ENCODE results near the gene CBFA2T3.
A peak's percentile ranks its signal among the peaks of the same experiment; 100 is the strongest.

Gene CBFA2T3

DNA sequence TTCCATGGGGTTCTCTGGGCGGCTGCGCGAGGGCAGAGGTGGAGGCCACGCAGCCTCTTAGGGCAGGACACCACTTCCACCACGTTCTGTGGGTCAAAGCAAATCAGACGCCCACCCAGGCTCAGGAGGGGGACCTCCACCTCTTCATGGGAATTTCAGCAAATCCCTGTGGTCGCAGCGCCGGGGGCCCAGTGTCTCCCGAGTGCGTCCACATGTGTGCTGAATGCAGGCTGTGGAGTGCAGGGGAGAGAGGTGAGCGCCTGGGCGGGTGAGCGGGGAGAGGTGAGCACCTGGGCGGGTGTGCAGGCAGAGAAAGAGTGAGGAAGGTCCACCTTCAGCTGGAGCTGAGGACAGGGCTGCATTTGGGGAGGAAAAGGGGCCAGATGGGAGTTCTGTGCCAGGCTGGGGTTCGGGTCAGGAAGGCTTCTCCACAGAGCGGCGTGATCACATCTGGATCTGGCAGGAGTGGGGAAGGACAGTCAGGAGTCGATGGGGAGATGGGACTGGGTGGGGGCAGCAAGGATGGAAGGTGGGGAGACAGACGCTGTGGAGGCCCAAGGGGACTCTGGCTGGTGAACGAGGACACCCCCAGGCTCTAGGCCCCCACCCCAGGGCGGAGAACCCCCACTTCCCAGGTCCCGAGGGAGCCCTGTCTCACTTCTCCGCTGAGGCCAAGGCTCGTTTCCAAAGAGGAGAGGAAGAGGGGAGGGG lies 36.8 kb upstream of the CBFA2T3 start:
- TF ChIP-seq TAF1 (IDR thresholded peaks at IDR 0.05; ENCODE audit: borderline replicate concordance, insufficient read depth, low read length) (no peak), FOXP2 (optimal IDR thresholded peaks at IDR 0.05; ENCODE audit: borderline replicate concordance, extremely low read depth, extremely low read length, insufficient read depth) (no peak)

DNA sequence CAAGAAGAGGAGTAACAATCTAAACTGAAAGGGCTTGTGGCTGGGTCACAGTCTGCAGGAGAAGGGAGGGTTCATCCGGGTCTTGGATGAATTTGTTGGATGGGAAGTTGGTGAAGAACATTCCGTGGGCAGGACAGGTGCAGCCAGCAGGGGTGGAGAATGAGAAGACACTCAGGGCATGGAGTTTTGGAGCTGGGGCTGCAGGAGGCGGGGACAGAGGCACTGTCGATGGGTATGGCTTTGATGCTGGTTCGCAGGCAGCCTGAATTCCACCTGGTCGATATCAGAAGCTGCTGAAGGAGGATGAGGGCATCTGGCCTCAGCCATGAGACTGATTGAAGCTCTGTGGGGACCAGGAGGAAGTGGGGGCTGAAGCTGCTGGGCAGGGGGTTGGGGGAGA lies 36.1 kb upstream of the CBFA2T3 start:
- TF ChIP-seq POLR2AphosphoS5 (IDR thresholded peaks at IDR 0.05; ENCODE audit: low read depth, low read length) (no peak), TAF1 (IDR thresholded peaks at IDR 0.05; ENCODE audit: borderline replicate concordance, insufficient read depth, low read length) (no peak), SIN3A (IDR thresholded peaks at IDR 0.05; ENCODE audit: borderline replicate concordance, insufficient read depth, low read length) (no peak), FOXP2 (optimal IDR thresholded peaks at IDR 0.05; ENCODE audit: borderline replicate concordance, extremely low read depth, extremely low read length, insufficient read depth) (no peak)
- TF ChIP-seq, protein P1, sequence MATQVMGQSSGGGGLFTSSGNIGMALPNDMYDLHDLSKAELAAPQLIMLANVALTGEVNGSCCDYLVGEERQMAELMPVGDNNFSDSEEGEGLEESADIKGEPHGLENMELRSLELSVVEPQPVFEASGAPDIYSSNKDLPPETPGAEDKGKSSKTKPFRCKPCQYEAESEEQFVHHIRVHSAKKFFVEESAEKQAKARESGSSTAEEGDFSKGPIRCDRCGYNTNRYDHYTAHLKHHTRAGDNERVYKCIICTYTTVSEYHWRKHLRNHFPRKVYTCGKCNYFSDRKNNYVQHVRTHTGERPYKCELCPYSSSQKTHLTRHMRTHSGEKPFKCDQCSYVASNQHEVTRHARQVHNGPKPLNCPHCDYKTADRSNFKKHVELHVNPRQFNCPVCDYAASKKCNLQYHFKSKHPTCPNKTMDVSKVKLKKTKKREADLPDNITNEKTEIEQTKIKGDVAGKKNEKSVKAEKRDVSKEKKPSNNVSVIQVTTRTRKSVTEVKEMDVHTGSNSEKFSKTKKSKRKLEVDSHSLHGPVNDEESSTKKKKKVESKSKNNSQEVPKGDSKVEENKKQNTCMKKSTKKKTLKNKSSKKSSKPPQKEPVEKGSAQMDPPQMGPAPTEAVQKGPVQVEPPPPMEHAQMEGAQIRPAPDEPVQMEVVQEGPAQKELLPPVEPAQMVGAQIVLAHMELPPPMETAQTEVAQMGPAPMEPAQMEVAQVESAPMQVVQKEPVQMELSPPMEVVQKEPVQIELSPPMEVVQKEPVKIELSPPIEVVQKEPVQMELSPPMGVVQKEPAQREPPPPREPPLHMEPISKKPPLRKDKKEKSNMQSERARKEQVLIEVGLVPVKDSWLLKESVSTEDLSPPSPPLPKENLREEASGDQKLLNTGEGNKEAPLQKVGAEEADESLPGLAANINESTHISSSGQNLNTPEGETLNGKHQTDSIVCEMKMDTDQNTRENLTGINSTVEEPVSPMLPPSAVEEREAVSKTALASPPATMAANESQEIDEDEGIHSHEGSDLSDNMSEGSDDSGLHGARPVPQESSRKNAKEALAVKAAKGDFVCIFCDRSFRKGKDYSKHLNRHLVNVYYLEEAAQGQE (IDR thresholded peaks at IDR 0.05; ENCODE audit: insufficient read depth in 1 of 2, low read depth in 2 of 2, low read length in 2 of 2), result no peak

DNA sequence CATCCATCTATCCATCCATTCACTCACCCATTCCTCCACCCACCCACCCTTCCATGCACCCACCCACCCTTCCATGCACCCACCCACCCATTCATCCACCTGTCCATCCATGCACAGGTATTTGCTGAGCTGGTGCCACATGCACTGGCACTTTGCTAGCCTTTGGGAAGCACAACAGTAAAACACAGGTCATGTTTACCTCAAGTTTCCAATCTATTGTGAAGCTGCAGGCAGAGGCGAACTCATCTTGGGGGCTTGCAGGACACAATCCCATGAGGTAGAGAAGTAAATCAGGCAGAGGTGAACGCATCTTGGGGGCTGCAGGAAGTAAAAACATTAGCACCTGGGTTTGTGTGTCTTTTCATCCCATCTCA lies 35.6 kb upstream of the CBFA2T3 start:
- TF ChIP-seq FOXP2 (optimal IDR thresholded peaks at IDR 0.05; ENCODE audit: borderline replicate concordance, extremely low read depth, extremely low read length, insufficient read depth) (no peak), SIN3A (IDR thresholded peaks at IDR 0.05; ENCODE audit: borderline replicate concordance, insufficient read depth, low read length) (no peak), TAF1 (IDR thresholded peaks at IDR 0.05; ENCODE audit: borderline replicate concordance, insufficient read depth, low read length) (no peak), POLR2AphosphoS5 (IDR thresholded peaks at IDR 0.05; ENCODE audit: low read depth, low read length) (no peak)
- TF ChIP-seq, protein P1 (IDR thresholded peaks at IDR 0.05; ENCODE audit: insufficient read depth in 1 of 2, low read depth in 2 of 2, low read length in 2 of 2), result no peak

DNA sequence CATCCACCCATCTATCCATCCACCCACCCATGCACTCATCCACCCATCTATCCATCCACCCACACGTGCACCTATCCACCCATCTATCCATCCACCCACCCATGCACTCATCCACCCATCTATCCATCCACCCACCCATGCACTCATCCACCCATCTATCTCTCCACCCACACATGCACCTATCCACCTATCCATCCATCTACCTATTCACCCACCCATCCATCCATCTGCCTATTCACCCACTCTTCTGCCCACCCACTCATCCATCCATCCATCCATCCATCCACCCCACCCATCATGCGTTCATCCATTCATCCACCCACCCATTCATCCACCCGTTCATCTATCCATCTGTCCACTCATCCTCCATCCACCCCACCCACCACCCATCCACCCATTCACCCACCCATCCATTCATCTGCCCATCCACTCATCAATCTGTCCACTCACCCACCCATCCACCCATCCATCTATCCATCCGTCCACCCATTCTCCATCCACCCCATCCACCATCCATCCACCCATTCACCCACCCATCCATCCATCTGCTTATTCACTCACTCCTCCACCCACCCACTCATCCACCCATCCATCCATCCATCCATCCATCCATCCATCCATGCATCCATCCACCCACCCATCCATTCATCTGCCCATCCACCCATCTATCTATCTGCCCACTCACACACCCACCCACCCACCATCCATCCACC lies 35.1 kb upstream of the CBFA2T3 start:
- no peak for TF ChIP-seq SIN3A (IDR thresholded peaks at IDR 0.05; ENCODE audit: borderline replicate concordance, insufficient read depth, low read length)
- no peak for TF ChIP-seq POLR2AphosphoS5 (IDR thresholded peaks at IDR 0.05; ENCODE audit: low read depth, low read length)
- TF ChIP-seq TAF1 (IDR thresholded peaks at IDR 0.05; ENCODE audit: borderline replicate concordance, insufficient read depth, low read length), result no peak
- TF ChIP-seq FOXP2 (optimal IDR thresholded peaks at IDR 0.05; ENCODE audit: borderline replicate concordance, extremely low read depth, extremely low read length, insufficient read depth), result no peak
- TF ChIP-seq, protein P1 (IDR thresholded peaks at IDR 0.05; ENCODE audit: insufficient read depth in 1 of 2, low read depth in 2 of 2, low read length in 2 of 2), result no peak

DNA sequence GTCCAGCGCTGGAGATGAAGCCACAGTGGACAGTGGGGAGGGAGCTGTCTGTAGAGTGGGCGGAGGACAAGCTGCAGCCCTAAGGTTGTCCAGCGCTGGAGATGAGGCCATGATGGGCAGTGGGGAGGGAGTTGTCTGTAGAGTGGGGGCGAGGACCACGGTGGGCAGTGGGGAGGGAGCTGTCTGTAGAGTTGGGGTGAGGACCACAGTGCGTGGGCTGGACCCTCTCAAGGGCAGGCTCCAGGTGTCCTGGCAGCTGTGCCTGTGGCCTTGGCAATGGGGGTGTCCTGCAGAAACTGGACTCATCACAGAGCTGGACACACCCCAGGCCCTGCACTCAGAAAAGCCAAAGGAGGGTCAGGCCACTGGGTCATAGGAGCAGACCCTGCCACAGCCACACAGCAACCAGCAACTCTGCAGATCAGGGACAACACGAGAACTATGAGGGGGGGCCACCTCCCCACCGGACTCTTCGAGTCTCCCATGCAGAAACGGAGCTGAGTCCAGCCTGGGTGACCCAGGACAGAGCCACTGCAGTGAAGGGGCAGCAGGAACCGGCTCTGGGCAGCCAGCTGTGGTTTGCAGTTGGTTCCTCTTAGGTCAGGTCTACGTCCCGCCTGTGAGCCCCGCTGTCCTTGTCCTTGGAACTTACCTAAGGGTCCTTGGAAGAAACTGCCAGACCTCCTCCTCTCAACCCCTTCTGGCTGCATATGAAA lies 33.4 kb upstream of the CBFA2T3 start:
- TF ChIP-seq, protein P1 (IDR thresholded peaks at IDR 0.05; ENCODE audit: insufficient read depth in 1 of 2, low read depth in 2 of 2, low read length in 2 of 2), result 0 out of 4 replicates have a peak, but pooled peaks of 1 of the 2 experiments have one; percentile 1
- TF ChIP-seq TAF1 (IDR thresholded peaks at IDR 0.05; ENCODE audit: borderline replicate concordance, insufficient read depth, low read length), result no peak
